HepG2 (cell line): ENCODE data around the gene GPAT3. TPM values are rescaled to one million over a fixed set of nuclear protein-coding genes. Genes with fewer than 3 reads are reported as not detected.
"Not testable (repeated sequence)": the region's sequence is repeated elsewhere in the genome, so short reads cannot be mapped to it uniquely, and the experiment has no call there.

Experiments used
- ATAC-seq: fragments of 200-7000 bp; cut with Tn5 transposase; 3 replicates; pipeline ENCODE4 v1.9.1; 2020; ENCODE audit warnings: mild to moderate bottlenecking, moderate library complexity
- BruUV-seq: library from RNA; stranded (reverse); fragments of 400-500 nt; replicated peaks from 2 replicates; lab custom pipeline; 2021; lab: Mats Ljungman, UMichigan
- CTCF ChIA-PET: fragments of 300-600 bp; formaldehyde crosslinking; extraction: SDS; loops from one replicate; lab custom pipeline; 2021; ENCODE audit warnings: low total read pairs, inconsistent platforms, low intra/inter-chr PET ratio; lab: Yijun Ruan, JAX
- POLR2A ChIA-PET: fragments of 350-600 bp; sonication (Branson Sonifier 250); formaldehyde crosslinking; loops from one replicate; lab custom pipeline; 2020; ENCODE audit warnings: antibody characterized with exemption, inconsistent platforms; lab: Yijun Ruan, JAX
- DNase-seq: peaks from one replicate; pipeline ENCODE4 v3.0.0-alpha.2; 2015; ENCODE audit warnings: low spot score
- FAIRE-seq: peaks from 3 replicates; lab custom pipeline; 2011; peaks lifted over from hg19 to GRCh38; lab: Jason Lieb, UNC
- H2AFZ ChIP-seq: one replicate; pipeline ENCODE4 v1.6.1; 2011; ENCODE audit warnings: low read length, inconsistent platforms
- H3K27ac ChIP-seq: fragments of 300-600 bp; 3 replicates; pipeline ENCODE4 v1.8.0; 2011; ENCODE audit warnings: mixed run types, mild to moderate bottlenecking, mixed read lengths, low read length, inconsistent platforms; ENCODE audit not compliant: insufficient read depth; ENCODE audit errors: extremely low read length
- H3K27me3 ChIP-seq, 2 experiments: fragments of 200-600 bp in 1 of 2; 2 replicates in 1 of 2; 3 replicates in 1 of 2; pipeline versions ENCODE4 v1.6.0 to v1.8.0; 2011; ENCODE audit warnings: low read length in 2 of 2, mild to moderate bottlenecking in 2 of 2, moderate library complexity in 2 of 2, inconsistent platforms in 1 of 2; ENCODE audit not compliant: insufficient read depth in 2 of 2, control insufficient read depth in 1 of 2
- H3K36me3 ChIP-seq, 2 experiments: fragments of 200-600 bp in 1 of 2; replicated peaks in 1 of 2; 2 replicates in 1 of 2; 3 replicates in 1 of 2; pipeline versions ENCODE4 v1.5.1 to v1.8.0; 2011; ENCODE audit warnings: low read length in 2 of 2, inconsistent platforms in 1 of 2; ENCODE audit not compliant: insufficient read depth in 2 of 2, control insufficient read depth in 1 of 2
- H3K4me1 ChIP-seq: 2 replicates; pipeline ENCODE4 v1.5.1; 2012; ENCODE audit warnings: low read length, inconsistent platforms; ENCODE audit not compliant: insufficient read depth
- H3K4me2 ChIP-seq: 2 replicates; pipeline ENCODE4 v1.6.0; 2011; ENCODE audit warnings: low read depth, low read length, inconsistent platforms
- H3K4me3 ChIP-seq, 3 experiments: fragments of 200-600 bp in 1 of 3; sonication (generic), shearing (Covaris generic) in 1 of 3; replicated peaks in 1 of 3; 2 replicates each; pipeline ENCODE4 v1.5.1; 2011 to 2016; ENCODE audit warnings: low read length in 3 of 3, inconsistent platforms in 2 of 3, low read depth in 2 of 3, mild to moderate bottlenecking in 2 of 3, control low read depth in 1 of 3, mixed read lengths in 1 of 3; ENCODE audit not compliant: insufficient read depth in 1 of 3
- H3K79me2 ChIP-seq: one replicate; pipeline ENCODE4 v1.6.1; 2011; ENCODE audit warnings: low read length, inconsistent platforms; ENCODE audit not compliant: insufficient read depth
- H3K9ac ChIP-seq: 2 replicates; pipeline ENCODE4 v1.6.0; 2011; ENCODE audit warnings: mild to moderate bottlenecking, low read depth, low read length, inconsistent platforms; ENCODE audit not compliant: insufficient read depth
- H3K9me3 ChIP-seq: 2 replicates; pipeline ENCODE4 v1.5.1; 2012; ENCODE audit warnings: mild to moderate bottlenecking, low read length
- H4K20me1 ChIP-seq: 2 replicates; pipeline ENCODE4 v1.6.0; 2011; ENCODE audit warnings: inconsistent platforms, mild to moderate bottlenecking, low read length, moderate library complexity; ENCODE audit not compliant: insufficient read depth
- ATF4 ChIP-seq, 2 experiments: fragments of 450-650 bp in 1 of 2; sonication (generic) in 1 of 2; formaldehyde crosslinking; IDR thresholded peaks; 2 replicates each; pipeline versions ENCODE4 v1.5.0 to v1.8.0; 2020 to 2022; ENCODE audit warnings: mild to moderate bottlenecking in 1 of 2, missing genetic modification reagents in 1 of 2
- ELF3 ChIP-seq: IDR thresholded peaks from 2 replicates; pipeline ENCODE4 v1.6.1; 2016; ENCODE audit warnings: missing genetic modification reagents, missing compliant biosample characterization
- JUNB ChIP-seq: sonication (generic); formaldehyde crosslinking; IDR thresholded peaks from 2 replicates; pipeline ENCODE4 v1.8.0; 2022; ENCODE audit warnings: missing genetic modification reagents, mild to moderate bottlenecking, borderline replicate concordance
- RAD21 ChIP-seq: fragments of 450-650 bp; formaldehyde crosslinking; IDR thresholded peaks from 2 replicates; pipeline ENCODE4 v1.5.0; 2020; ENCODE audit warnings: mild to moderate bottlenecking
- SMC3 ChIP-seq: IDR thresholded peaks from 2 replicates; pipeline ENCODE4 v1.6.1; 2011; ENCODE audit warnings: low read length, improper control_type of control experiment
- STAG1 ChIP-seq: sonication (generic); formaldehyde crosslinking; IDR thresholded peaks from 2 replicates; pipeline ENCODE4 v1.4.0; 2020; ENCODE audit warnings: missing genetic modification reagents
- YY1 ChIP-seq: IDR thresholded peaks from 2 replicates; pipeline ENCODE4 v1.6.1; 2011; ENCODE audit warnings: low read length, low read depth, moderate library complexity, mild to moderate bottlenecking; ENCODE audit not compliant: insufficient read depth, insufficient replicate concordance
- ZMYM4 ChIP-seq: sonication (generic); formaldehyde crosslinking; IDR thresholded peaks from 2 replicates; pipeline ENCODE4 v1.8.1; 2023; ENCODE audit warnings: mild to moderate bottlenecking, missing genetic modification reagents
- ZNF644 ChIP-seq: IDR thresholded peaks from 2 replicates; pipeline ENCODE4 v1.6.1; 2016; ENCODE audit warnings: low read depth
- WGBS: methylation state at CpG from one replicate; pipeline ENCODE4 v1.1.6; 2017; ENCODE audit warnings: low lambda C conversion rate; 5-methylcytosine and 5-hydroxymethylcytosine counted together
- in situ Hi-C: cut with HindIII; loops from 2 replicates; pipeline ENCODE4 v1.10.0; 2017; ENCODE audit warnings: low pct_unique_long_range_greater_than_20kb; ENCODE audit not compliant: extremely low pct_ligation_motif_present
- intact Hi-C: fragments of 100-400 bp; cut with micrococcal nuclease; formaldehyde crosslinking; loops from one replicate; pipeline ENCODE4 v1.10.0; 2022; ENCODE audit not compliant: unreplicated experiment
- polyA plus RNA-seq, 8 experiments: library from polyadenylated mRNA; depleted of rRNA in 3 of 8; stranded (reverse) in 7 of 8; unstranded in 1 of 8; fragments of >200 nt; fragmentation: Illumina TruSeq in 4 of 8; extraction: Trizol in 4 of 8; gene quantifications; 2 replicates each; pipeline versions ENCODE4 v1.2.1 to v1.2.3, GENCODE V29; 2011 to 2016; ENCODE audit warnings: low read depth in 4 of 8, missing spikeins in 1 of 8, mixed read lengths in 1 of 8; ENCODE audit not compliant: insufficient read depth in 1 of 8
- total RNA-seq, 5 experiments: library from RNA; depleted of rRNA; stranded (reverse); fragments of >200 nt; fragmentation: Illumina TruSeq; extraction: Trizol; gene quantifications; 2 replicates each; pipeline ENCODE4 v1.2.3, GENCODE V29; 2016; ENCODE audit warnings: low read depth in 1 of 5
- TF ChIP-seq, protein P1 (sequence below): sonication (generic); formaldehyde crosslinking; IDR thresholded peaks from 2 replicates; pipeline ENCODE4 v1.5.0; 2020; ENCODE audit warnings: mild to moderate bottlenecking, missing genetic modification reagents, moderate library complexity

Gene GPAT3
- total and polyA plus RNA-seq, 2 of the 13 experiments (the other 11 are each of a cell fraction or from before 2014, with no cell fraction given), result 2.4 to 2.6 TPM

- POLR2A ChIA-PET, H3K79me2 ChIP-seq, H3K4me2 ChIP-seq, H3K4me1 ChIP-seq, FAIRE-seq, H4K20me1 ChIP-seq, H3K9ac ChIP-seq, H2AFZ ChIP-seq, BruUV-seq, H3K27ac ChIP-seq, H3K27me3 ChIP-seq, H3K4me3 ChIP-seq, H3K36me3 ChIP-seq, in situ Hi-C loops, H3K9me3 ChIP-seq: not testable (repeated sequence)
- TF ChIP-seq ATF4 (CRISPR knock-in tag; IDR thresholded peaks at IDR 0.05), result 0 out of 4 replicates have a peak, but pooled peaks of 1 of the 2 experiments have one; percentile 22
- 0 out of 2 replicates have a peak, but pooled peaks have one; percentile 23 for TF ChIP-seq ZMYM4 (CRISPR knock-in tag)
- 0 out of 2 replicates have a peak, but pooled peaks have one; percentile 16 for TF ChIP-seq ELF3
- peak; percentile 74 for TF ChIP-seq YY1
- TF ChIP-seq JUNB (CRISPR knock-in tag), result 0 out of 2 replicates have a peak, but pooled peaks have one; percentile 15
- peak; percentile 79 for TF ChIP-seq RAD21 (CRISPR knock-in tag)
- peak; percentile 62 for TF ChIP-seq SMC3
- peak; percentile 87 for TF ChIP-seq ZNF644 (CRISPR knock-in tag)
- TF ChIP-seq STAG1 (CRISPR knock-in tag), result peak; percentile 83
- TF ChIP-seq, protein P1, sequence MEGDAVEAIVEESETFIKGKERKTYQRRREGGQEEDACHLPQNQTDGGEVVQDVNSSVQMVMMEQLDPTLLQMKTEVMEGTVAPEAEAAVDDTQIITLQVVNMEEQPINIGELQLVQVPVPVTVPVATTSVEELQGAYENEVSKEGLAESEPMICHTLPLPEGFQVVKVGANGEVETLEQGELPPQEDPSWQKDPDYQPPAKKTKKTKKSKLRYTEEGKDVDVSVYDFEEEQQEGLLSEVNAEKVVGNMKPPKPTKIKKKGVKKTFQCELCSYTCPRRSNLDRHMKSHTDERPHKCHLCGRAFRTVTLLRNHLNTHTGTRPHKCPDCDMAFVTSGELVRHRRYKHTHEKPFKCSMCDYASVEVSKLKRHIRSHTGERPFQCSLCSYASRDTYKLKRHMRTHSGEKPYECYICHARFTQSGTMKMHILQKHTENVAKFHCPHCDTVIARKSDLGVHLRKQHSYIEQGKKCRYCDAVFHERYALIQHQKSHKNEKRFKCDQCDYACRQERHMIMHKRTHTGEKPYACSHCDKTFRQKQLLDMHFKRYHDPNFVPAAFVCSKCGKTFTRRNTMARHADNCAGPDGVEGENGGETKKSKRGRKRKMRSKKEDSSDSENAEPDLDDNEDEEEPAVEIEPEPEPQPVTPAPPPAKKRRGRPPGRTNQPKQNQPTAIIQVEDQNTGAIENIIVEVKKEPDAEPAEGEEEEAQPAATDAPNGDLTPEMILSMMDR (CRISPR knock-in tag), result peak; percentile 85
- 49% methylated on average over 3 of the region's 3 CpGs for WGBS
- peak; percentile 44 for DNase-seq
- intact Hi-C loops, result loop anchor here (1.0 kb wide), 2 partner anchors 73 to 131 kb away; no protein-coding TSS in a partner anchor
- peak; percentile 68 for ATAC-seq
- CTCF ChIA-PET, result interaction anchor here (0.6 to 5.8 kb wide), 3 partner anchors 73 to 135 kb away, joined by 3 to 51 read pairs (median 6); no protein-coding TSS in a partner anchor
Observed at GRCh38 chr4:83509156-83509585, 26.7 kb upstream of the GPAT3 start.
